NCI-H774 (cell line): ENCODE results near the gene C1orf50.
A peak's percentile ranks its signal among the peaks of the same experiment; 100 is the strongest.

Experiments used
- DNase-seq: peaks from one replicate; lab custom pipeline; 2025; lab: John Stamatoyannopoulos, UW

The C1orf50 gene

DNA sequence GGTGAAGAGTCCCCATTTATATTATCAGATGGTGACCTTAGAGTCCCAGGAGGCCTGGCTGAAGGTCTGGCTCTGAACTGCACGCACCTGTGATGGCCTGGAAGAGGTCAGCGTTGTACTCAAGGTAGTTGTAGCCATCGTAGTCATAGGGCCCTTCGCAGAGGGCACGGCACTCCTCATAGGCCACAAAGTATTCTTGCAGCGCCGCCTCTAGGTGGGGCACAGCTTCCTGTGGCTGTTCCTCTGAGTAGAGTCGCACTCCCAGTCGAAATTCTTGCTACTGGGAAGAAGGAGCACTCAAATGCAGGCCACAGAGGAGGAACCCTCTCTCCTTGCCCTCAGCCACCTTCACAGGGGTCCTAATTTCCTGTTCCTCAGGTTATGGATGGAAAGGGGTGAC is 7.9 kb upstream of the C1orf50 start:
- no peak for DNase-seq

DNA sequence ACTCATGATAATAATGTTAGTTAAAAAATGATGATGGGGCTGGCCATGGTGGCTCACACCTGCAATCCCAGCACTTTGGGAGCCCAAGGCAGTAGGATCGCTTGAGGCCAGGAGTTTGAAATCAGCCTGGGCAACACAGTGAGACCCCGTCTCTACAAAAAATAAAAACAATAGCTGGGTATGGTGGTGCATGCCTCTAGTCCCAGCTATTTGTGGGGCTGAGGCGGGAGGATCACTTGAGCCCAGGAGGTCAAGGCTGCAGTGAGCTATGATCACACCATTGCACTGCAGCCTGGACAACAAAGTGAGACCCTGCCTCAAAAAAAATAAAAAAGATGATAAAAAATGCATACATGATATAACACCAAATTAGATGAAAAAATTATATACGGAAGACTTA is 5.5 kb upstream of the C1orf50 start:
- no peak for DNase-seq

DNA sequence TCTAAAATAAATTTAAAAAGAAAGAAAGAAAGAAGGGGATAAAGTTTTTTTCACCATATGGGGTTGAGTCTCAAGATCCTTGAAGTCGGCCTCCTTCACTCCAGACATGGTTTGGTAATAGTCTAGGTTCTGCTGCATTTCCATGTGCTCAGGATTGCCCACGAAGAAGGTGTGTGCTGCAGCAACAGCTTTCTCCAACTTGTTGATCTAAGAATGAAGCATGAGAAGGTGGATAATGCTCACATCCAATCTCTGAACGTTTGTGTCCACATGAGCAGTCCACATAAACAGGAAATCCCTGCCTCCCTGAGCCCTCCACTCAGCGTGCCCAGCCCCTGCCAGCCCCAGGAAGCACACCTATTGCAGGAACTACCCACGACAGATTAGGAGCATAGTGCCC is 4.8 kb upstream of the C1orf50 start:
- no peak for DNase-seq

DNA sequence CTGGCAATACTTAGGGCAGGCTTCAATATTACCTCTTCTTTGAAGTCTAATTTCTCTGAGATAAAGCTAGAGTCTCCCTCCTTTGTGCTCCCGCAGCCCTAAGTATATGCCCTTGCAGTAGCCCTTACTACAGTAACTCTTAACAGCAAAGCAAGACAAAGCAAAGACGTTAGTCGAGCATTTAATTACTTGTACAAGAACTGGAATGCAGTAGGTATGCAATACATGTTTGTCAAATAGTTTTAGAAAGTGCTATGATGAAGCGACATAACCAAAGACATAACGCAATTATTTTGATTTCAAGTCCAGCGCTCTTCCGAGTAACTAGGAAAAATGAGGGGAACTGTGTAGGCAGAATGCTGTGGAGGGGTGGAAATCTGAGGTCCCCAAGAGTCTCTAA is 1.8 kb upstream of the C1orf50 start:
- DNase-seq = no peak

DNA sequence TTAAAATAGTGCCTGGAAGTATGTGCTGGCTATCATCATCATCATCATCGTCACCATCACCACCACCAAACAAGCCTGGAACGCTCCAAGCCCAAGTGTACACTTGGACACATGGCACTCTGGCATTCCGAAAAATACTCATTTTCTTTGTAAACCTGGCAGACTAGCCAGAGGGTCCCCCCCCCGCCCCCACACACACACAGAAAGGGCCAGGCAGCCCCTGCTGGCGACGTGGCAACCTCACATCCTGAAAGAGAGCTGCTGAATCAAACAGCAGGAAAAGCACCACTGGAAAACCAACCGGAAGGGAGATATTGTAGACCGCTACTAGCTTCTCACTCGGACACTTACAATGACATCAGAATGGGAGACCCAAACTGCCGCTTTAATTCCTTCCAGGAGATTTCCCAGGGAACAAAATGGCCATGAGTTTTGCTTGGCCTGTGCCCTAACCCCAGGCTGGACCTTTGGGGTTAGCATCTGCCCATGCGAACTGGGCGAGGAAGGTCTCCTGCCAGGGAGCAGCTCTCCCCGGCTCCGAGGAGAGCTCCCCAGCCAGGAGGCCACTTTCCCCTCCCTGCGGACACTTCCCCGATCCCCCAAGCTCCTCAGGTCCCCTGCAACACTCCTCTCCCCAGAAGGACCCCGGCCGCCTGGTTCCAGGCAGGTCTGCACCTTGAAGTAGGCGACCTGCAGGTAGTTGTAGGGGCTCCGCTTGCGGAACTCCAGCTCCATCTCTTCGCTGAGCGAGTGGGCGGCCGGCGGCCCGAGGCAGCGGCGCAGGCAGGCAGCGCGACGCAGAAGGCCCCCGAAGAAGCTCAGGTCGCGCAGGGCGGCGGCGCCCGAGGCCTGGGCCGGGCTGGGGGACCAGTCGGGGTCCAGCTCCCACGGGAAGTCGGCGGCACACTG is 963 bp upstream of the C1orf50 start:
- DNase-seq = peak; percentile 47

DNA sequence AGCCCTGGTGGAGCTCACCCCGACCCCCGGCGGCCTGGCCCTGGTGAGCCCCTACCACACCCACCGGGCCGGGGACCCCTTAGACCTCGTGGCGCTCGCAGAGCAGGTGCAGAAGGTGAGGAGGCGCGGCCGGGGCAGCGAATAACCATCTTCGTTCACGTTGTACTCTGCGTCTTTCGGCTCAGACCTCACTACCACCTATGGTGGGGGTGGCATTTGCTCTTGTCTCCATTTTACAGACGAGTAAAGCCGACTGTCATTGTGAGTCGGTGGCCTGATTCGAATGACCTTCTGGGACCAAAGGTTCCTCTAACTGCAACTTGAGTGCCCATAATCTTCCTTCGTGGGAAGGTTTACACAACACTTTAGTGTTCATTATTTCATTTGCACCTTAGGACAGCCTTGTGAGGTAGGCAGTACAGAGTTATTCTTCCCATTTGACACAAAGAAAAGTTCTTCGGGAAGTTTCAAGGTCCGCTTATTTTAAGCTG is 506 bp downstream of the C1orf50 start:
- no peak for DNase-seq

DNA sequence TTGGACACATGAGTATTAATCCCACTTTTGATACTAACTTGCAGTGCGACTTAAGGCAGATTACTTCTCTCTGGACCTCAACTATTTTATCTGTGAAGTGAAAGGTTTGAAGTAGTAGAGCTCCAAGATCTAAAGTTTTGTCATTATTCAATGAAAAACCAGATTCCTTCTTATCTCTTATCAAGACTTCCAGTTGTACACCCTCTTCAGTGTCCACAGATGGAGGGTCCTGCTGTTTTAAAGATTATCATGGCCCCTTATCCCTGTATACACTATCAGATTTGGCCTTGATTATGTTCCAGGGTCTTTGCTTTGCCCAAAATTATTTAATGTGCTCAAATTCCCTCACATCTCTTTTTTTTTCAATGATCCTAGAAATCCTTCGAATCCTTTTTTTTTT is 1.1 kb downstream of the C1orf50 start:
- DNase-seq = no peak

DNA sequence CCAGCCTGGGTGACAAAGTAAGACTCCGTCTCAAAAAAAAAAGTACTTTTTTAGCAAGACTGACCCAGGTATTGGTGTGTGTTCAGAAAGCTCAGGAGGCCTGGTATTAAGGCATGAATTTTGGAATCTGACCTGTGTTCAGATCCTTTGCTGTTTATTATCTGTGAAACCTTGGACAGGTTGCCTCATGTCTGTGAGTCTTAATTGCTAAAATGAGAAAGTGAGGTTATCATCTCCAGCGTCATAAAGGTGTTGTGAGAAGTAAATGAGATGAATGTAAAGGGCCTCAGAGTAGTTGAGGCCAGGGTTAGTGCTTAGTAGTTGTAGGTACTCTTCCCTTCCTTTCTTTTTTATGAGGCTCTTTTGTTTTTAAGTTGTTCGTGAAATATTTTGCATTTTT is 2.8 kb downstream of the C1orf50 start:
- DNase-seq = no peak

DNA sequence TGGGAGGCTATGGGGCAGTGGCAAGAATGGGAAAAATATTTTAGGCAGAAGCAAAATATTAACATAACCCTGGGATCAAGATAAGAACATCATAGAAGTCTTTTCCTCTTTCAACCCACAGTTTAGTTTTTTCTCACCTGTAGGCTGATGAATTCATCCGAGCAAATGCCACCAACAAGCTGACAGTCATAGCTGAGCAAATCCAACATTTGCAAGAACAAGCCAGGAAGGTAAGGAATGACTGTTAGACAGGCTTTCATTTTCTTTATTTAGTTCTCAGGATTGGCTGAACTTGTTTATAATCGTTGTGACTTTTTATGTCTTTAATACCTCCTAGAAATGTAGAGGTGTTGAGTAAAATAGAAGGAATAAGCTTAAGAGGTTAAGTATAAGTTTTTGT is 6.4 kb downstream of the C1orf50 start:
- DNase-seq = no peak

DNA sequence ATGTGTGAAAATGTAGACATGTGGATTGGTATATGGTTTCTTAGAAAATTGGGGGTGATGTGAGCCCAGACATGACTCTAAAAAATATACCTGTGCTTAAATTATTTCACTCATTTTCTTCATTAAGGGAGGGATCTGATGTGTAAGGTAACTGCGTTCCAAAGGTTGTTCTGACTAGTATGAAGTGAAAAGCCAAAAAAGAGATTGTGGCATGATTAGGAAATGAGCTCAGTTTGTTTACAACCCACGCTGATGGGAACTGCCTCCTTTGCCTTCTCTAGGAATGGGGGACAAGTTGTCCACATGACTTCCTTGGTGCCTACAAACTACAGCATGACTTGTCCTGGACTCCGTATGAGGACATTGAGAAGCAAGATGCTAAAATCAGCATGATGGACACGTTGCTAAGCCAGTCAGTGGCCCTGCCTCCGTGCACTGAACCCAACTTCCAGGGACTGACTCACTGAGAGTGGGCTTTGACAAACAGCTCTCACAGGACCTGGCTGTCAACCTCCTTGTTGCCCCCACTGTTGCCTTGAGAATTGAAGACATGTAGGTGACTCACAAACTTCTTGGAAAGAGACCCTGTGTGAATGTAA is 8.0 kb downstream of the C1orf50 start:
- DNase-seq = no peak

DNA sequence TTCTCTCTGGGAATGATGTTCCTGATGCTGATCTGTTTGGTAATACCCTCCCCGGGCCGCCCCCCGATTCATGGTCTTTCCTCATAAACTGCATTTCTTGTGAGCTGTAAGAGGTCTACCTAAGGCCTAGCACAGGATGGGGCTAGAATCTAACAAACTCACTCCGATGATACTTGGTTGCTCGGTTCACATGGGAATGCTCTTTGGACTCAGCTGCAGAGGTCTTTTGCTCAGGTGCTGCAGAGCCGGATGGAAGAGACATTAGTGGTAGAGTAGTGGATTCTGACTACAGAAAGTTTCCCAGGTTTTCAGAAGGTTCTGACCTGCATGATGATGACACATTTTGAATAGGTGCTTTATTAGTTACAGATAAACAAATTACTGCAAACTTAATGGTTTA is 9.5 kb downstream of the C1orf50 start:
- DNase-seq = no peak

DNA sequence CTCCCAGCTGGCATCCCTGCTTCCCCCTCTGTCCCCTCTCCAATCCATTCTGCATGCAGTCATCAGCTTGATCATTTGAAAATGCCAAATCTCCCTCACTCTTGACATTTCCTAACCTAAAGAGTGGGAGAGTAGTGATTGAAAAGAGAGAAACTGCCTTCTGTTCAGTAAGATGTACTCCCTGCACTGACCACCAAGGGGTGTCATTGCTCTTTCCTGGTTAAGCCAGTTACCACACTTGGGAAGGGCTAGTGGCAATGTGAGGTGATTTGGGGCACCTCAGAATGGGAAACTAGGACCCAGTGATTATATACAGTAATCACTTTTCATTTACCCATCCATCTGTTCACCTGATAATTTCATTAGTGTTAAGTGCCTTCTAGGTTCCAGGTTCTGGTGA is 10.8 kb downstream of the C1orf50 start:
- DNase-seq = peak; percentile 53

DNA sequence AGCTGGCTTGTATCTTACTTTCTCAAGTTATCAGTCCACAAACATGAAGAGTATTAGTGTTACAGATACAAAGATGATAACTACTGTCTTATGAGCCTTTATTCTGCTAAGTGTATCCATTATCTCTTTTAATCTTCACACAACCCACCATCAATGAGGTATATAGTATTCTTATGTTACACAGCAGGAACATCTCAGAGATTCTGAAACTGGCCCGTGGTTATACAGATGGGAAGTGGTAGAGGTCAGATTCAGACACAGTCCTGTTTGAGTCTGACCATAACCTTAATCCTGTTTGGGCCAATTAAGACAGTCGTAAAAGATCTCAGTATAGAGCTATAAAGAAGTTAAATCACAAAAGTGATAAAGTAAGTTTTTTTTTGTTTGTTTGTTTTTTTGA is 12.7 kb downstream of the C1orf50 start:
- DNase-seq = no peak

DNA sequence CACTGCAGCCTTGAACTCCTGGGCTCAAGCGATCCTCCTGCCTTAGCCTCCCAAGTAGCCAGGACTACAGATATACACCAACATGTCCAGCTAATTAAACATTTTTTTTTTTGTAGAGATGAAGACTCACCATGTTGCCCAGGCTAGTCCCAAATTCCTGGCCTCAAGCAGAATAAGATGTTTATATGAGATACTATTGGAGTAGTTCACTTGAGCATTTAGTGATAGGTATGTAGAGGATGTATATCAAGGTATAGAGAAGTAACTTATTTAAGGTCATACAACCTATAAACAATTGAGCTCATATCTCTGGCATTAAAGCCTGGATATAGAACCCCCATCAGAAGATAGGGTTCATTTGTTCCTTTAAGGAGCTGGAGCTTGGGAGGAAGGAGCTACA is 13.1 kb downstream of the C1orf50 start:
- no peak for DNase-seq

DNA sequence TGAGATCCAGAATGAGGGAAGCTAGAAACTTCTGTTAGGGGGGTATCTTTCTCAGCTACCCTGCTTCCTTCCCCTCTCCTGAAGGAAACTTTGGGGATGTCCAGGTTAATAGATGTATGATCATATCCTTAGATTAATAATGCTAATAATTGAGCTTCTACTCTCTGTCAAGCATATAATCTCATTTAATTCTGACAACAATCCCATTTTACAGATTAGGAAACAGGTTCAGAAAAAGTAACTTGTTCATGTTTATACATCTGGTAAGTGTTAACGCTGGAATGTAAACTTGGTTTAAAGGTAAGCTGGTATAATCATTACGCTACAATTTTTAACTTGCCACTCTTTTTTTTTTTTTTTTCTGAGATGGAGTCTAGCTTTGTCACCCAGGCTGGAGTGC is 16.0 kb downstream of the C1orf50 start:
- no peak for DNase-seq

DNA sequence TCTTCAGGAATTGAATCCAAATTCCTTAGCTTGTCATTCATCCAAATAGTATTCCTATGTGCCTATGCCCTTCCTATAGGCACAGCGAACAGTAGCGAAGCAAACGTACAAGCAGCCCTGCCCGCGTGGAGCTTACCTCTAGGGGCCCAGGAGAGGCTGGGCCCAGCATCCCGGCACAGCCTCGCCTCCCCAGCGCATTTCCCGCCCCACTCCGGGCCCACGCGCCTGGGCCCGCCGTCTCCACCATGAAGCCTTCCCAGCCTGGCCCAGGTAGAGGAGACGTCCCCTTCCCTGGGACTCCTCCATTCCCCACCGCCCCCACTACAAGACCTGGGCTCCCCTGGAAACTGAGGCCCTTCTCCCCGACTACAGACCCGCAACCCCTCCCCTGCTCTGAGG is 17.5 kb downstream of the C1orf50 start:
- no peak for DNase-seq

DNA sequence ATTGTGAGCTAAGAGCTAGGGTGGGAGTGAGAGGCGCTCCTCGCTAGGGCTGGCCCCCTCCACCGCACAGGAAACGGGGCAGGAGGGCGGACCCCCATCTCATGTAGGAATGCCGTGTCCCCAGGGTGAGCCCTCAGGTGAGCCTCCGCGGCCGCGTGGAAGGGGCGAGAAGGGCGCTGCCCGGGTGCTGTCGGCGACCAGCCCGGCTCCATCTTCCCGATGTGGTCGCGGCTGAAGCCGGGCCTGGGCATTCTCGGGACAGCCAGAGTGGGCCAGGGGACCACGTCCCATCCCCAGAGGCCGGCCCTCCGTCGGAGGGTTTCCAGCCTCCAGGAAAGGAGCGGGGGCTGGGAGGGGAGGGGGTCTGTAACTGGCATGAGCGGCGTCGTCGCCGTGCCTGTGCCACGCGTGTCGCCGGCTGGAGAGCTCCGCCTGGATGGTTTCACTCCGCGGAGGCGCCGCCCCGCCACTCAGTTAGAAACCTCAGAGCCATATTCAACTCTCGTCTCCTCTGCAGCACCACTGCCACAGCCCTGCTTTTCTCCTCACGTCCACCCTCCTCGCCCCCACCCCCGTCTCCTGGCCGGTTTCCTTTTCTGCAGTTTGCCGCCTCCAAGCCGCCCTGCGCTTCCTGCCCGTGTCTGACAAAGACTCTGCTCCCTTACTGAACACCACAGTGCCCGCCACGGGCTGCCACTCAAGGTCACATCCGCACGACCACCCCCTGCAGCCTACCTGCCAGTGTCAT is 18.1 kb downstream of the C1orf50 start, which contains the start of gene TMEM269:
TSS of gene TMEM269 (plus strand) at position 46 of the 748 bp plus-strand sequence. CDS start 4,903 bp downstream, outside the sequence.
- no peak for DNase-seq

DNA sequence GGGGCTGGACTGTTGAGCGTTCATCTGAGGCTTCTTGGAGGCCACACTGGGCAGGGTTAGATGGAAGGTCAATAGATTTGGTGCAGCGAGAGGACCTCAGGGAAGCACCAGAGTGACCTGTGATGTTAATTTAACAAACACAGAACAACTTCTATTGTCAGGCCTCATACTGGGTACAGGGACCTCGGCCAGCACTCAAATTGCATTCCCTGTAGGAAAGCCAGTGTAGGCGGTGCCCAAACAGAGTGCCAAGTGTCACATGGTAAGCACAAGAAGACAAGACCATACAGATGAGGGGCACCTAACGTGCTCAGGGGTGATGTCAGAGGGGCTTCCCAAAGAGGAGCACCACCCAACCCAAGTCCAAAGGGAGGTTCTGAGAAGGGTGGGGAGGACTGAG is 19.0 kb downstream of the C1orf50 start:
- no peak for DNase-seq

DNA sequence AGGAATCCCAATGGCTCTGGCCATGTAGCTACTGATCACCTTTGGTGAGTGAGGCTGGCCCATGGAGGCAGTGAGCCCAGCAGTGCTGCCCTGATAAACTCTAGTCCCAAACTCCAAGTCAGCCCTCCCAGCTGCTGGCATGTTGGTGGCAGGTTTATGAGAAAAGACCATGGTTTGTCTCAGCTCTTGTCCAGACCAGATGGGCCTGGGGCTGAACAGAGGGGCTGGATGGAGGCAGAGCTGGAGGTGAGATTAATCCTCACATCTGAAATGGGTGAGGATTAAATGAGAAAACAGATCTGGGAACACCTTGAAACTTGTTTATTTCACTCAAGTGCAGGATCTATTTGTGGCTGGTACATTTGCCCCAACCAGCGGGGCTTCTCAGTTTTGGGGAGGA is 21.0 kb downstream of the C1orf50 start:
- DNase-seq = no peak

DNA sequence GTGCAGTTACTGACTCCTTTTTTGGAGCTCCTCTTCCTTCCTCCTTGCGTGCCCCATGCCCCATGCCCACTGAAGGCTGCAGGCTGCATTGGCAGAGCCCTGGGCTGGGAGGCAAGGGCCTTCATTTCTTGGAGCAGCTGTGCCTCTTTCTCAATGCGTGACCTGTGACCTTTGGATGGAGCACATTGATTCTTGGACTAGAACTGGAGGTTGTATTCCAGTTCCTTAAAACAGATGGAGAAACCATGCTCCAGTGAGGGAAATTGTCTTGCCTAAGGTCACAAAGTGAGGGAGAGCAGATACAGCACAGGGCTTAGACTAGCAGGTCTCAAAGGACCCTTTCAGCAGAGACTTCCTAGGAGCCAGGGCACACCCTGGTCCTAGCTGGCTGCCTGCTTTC is 26.8 kb downstream of the C1orf50 start:
- no peak for DNase-seq

DNA sequence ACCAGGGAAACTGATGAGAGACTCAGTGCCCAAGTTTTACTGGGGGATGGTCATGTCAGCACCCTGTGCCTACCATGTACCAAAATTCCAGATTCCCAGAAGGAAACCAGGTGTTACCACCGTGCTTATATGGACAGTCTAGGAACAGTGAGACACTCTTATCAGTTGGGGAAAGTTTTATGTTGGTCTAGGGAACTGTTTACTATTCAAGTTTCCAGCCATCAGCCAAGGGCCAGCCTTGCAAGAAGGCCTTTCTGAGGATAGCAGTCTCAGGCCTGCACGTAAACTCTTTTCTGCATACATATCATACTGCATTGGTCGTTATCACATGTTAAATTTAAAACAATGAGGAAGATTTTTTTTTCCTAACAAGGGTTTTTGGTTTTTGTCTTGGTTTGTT is 30.4 kb downstream of the C1orf50 start:
- DNase-seq = no peak

DNA sequence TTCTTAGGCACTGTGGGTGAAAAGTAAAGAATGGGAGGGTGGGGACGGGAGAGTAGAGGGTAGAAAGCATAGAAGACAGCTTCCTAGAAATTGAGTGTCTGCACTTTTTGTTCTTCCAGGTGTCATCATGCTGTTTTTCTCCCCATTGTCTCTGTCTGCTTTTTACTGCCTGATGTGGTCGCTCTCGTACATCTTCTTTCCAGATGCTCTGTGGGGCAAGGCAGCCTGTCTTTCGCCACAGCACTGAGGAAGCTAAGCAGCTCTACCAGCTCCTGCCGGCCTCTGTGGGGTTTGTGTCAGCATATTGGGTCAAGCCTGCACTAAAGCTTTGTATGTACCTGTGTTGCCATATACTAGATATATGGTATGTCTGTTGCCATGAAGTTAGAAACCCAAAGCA is 30.9 kb downstream of the C1orf50 start:
- DNase-seq = no peak
